GM10248 (cell line): ENCODE results near the gene FGD3.

Source experiments
- CTCF ChIA-PET: fragments of 300-600 bp; sonication (Branson Sonifier 250); formaldehyde crosslinking; extraction: SDS; loops from one replicate; lab custom pipeline; 2021; ENCODE audit warnings: antibody characterized with exemption; lab: Yijun Ruan, JAX
- POLR2A ChIA-PET: fragments of 350-650 bp; sonication (Branson Sonifier 250); formaldehyde crosslinking; extraction: SDS; loops from one replicate; lab custom pipeline; 2020; ENCODE audit warnings: antibody characterized with exemption; lab: Yijun Ruan, JAX
- DNase-seq: peaks from one replicate; pipeline ENCODE4 v3.0.0; 2012; ENCODE audit errors: extremely low spot score
- TF ChIP-seq, protein P1 (sequence below): IDR thresholded peaks from 2 replicates; pipeline ENCODE4 v1.5.1; 2012; ENCODE audit warnings: mild to moderate bottlenecking, low read depth; ENCODE audit errors: extremely low read depth, missing control alignments, control extremely low read depth

The FGD3 gene

DNA sequence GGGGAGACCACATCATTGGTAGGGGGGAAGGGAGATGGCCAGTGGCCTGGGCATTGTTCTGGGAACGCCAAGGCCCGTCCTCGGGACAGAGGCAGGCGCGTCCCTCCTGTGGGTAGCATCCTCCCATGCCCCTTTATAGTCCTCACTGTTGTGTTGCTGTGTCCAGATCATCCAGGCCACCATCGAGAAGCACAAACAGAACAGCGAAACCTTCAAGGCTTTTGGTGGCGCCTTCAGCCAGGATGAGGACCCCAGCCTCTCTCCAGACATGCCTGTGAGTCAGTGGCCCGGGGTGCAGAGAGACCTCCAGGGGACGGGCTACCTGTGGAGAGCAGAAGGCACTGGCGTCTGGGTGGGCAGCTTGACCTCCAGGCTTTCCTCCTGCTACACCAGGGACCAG, 72.8 kb downstream of the FGD3 start:
- CTCF ChIA-PET, result no interaction called here
- TF ChIP-seq, protein P1, sequence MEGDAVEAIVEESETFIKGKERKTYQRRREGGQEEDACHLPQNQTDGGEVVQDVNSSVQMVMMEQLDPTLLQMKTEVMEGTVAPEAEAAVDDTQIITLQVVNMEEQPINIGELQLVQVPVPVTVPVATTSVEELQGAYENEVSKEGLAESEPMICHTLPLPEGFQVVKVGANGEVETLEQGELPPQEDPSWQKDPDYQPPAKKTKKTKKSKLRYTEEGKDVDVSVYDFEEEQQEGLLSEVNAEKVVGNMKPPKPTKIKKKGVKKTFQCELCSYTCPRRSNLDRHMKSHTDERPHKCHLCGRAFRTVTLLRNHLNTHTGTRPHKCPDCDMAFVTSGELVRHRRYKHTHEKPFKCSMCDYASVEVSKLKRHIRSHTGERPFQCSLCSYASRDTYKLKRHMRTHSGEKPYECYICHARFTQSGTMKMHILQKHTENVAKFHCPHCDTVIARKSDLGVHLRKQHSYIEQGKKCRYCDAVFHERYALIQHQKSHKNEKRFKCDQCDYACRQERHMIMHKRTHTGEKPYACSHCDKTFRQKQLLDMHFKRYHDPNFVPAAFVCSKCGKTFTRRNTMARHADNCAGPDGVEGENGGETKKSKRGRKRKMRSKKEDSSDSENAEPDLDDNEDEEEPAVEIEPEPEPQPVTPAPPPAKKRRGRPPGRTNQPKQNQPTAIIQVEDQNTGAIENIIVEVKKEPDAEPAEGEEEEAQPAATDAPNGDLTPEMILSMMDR, result no peak
- DNase-seq, result no peak
- POLR2A ChIA-PET, result no interaction called here

DNA sequence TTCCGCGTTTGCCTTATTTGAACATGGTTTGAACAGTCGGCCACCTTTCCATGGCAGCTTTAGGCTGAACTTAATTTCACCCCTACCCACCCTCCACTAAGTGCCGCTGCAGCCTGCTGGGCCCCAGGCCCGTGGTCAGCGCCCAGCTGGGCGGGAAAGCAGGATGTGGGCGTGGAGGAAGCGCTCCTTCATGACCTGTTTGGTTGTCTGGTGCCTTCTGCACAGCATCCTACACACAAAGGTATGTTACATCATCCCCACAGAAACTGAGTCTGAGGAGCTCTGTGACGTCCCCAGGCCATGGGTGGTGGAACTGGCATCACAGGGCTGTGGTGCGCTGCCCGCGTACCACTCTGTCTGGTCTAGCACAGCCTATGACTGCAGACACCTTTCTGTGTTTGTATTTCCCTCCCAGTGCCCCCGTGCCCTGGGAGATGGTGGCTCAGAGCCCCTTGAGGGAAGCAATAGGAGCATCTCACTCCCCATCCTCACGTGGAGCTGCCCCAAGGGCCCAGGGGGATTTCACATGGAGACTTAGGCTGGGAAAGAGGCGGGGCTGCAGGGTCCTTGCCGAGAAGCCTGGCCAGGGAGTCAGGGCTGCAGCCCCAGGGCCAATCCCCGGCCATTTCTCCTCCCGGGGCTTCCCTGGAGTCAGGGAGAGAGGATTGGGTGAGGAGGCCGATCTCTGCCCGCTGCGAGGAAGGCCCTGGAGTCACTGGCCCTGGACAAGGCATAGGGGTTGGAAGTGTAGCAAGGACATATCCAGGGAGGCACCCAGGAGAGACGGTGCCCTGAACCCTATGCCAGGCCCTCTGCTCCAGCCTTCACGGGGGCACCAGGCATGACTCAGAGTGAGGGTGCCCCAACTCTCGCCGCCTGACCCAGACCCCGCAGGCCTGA, 73.7 kb downstream of the FGD3 start:
- TF ChIP-seq, protein P1, result no peak
- no peak for DNase-seq
- ChIA-PET POLR2A (no interaction called here), CTCF (no interaction called here)

DNA sequence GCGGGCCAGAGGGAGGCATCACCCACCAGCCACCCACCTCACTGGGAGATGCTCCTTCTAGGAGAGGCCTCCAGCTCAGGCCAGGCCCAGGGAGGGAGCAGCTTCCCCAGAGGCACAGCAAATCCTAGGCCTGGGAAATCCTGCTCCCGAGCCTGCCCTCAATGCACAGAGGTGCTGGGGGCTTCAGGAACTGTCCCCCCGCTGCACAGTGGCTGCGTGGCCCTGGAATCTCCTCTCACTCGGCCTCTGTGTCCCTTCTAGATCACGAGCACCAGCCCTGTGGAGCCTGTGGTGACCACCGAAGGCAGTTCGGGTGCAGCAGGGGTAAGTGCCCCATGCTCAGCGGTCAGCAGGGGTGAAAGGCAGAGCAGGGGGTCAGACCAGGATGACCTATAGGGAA, 74.7 kb downstream of the FGD3 start:
- POLR2A ChIA-PET, result no interaction called here
- TF ChIP-seq, protein P1, result no peak
- CTCF ChIA-PET, result no interaction called here
- DNase-seq, result no peak

DNA sequence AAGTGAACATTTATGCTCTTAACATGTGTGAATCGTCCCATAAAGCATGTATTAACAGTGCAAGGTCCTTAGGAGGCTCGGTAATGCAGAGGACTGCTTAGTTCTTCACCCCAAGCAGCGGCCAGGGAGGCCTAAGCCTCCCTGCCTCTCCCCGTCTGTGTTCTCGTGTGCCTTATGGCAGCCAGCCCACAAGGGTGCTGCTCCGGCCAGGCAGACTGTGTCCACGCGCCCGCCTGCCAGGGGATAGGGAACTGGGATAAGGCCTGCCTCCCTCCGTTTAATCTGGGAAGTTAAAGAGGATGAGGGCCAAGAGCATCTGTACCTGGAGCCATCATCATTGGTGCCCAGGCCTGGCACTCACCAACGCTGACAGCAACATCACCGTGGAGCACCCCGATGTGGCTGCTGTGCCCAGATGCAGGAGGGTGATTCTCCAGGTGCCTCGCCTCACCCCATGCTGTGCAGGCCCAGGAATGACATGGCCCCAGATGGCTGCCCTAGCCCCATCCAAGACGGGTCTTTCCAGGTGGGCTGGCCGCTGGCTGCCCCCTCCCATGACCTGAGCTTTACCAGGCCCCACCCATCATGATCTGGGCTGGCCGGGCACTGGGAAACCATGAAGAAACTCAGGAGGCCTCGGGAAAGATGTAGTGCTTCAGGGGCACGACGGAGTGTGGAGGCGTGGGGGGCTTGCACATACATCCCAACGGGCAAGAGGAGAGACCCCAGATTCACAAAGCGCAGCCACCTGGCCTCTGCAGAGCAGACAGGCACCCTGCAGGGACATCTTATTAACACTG, 75.6 kb downstream of the FGD3 start:
- DNase-seq, result no peak
- CTCF ChIA-PET, result no interaction called here
- TF ChIP-seq, protein P1, result no peak
- POLR2A ChIA-PET, result no interaction called here

DNA sequence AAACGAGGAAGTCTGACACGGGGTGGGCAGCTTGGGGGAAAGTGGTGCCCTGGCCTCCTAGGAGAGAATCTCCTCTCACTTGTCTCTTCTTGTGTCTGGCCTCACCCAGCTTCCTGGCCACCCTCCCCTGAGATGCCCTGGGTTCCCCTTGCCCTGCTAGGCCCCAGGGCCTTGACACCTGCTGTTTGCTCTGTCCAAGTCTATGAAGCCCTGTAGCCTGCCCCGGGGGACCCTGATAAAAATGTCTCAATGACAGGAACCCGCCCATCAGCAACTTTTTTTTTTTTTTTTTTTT, 76.1 kb downstream of the FGD3 start:
- TF ChIP-seq, protein P1, result no peak
- DNase-seq, result no peak
- CTCF ChIA-PET, result interaction anchor here (3.6 to 6.0 kb wide), 2 partner anchors 9 to 21 kb away, joined by 9 to 28 read pairs; no protein-coding TSS in a partner anchor
- POLR2A ChIA-PET, result no interaction called here

DNA sequence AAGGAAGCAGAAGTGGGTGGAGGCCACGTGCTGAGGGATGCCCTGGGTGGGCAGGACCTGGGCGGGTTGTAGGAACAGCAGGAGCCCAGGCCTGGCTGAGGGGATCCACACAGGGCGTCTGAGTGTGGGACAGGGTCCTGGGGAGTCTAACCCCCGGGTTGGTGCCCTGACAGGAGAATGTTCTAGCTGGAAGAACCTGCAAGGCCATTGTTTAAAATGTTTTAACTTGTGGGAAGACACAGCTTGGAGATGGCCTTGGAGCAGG, 77.3 kb downstream of the FGD3 start:
- ChIA-PET POLR2A (no interaction called here), CTCF (interaction anchor here (2.2 to 6.0 kb wide), 3 partner anchors 10 to 22 kb away, joined by 5 to 28 read pairs (median 9); no protein-coding TSS in a partner anchor)
- TF ChIP-seq, protein P1, result no peak
- no peak for DNase-seq
